ENCODE measurements around the gene LMNB1.
"Not testable (repeated sequence)": the region's sequence is repeated elsewhere in the genome, so short reads cannot be mapped to it uniquely, and the experiment has no call there.

Gene LMNB1

GRCh38 chr5:126778675-126779403, 1.9 kb downstream of the LMNB1 start:
- no peak for DNase-seq (ENCODE audit: low spot score)

- DNase-seq (ENCODE audit: low spot score), result peak; percentile 78
Measured at GRCh38 chr5:126780165-126780827, 3.4 kb downstream of the LMNB1 start.

- DNase-seq (ENCODE audit: low spot score), result not testable (repeated sequence)
Measured at GRCh38 chr5:126788409-126788808, 11.5 kb downstream of the LMNB1 start.

GRCh38 chr5:126793097-126793496, 16.2 kb downstream of the LMNB1 start:
- no peak for DNase-seq (ENCODE audit: low spot score)

- not testable (repeated sequence) for DNase-seq (ENCODE audit: low spot score)
Measured at GRCh38 chr5:126793648-126794047, 16.7 kb downstream of the LMNB1 start.

- DNase-seq (ENCODE audit: low spot score), result no peak
Measured at GRCh38 chr5:126794157-126794828, 17.4 kb downstream of the LMNB1 start.

- no peak for DNase-seq (ENCODE audit: low spot score)
Measured at GRCh38 chr5:126799780-126800179, 22.8 kb downstream of the LMNB1 start.

GRCh38 chr5:126801174-126801991, 24.4 kb downstream of the LMNB1 start:
- no peak for DNase-seq (ENCODE audit: low spot score)

GRCh38 chr5:126801992-126802294, 25.0 kb downstream of the LMNB1 start:
- peak; percentile 35 for DNase-seq (ENCODE audit: low spot score)

- DNase-seq (ENCODE audit: low spot score), result peak; percentile 14
Measured at GRCh38 chr5:126805063-126805462, 28.1 kb downstream of the LMNB1 start.

GRCh38 chr5:126808521-126808988, 31.6 kb downstream of the LMNB1 start:
- no peak for DNase-seq (ENCODE audit: low spot score)

GRCh38 chr5:126809916-126810315, 33.0 kb downstream of the LMNB1 start:
- DNase-seq (ENCODE audit: low spot score), result no peak

GRCh38 chr5:126810596-126811380, 33.9 kb downstream of the LMNB1 start:
- DNase-seq (ENCODE audit: low spot score), result no peak

- DNase-seq (ENCODE audit: low spot score), result no peak
Measured at GRCh38 chr5:126811515-126812198, 34.7 kb downstream of the LMNB1 start.

GRCh38 chr5:126812199-126812570, 35.2 kb downstream of the LMNB1 start:
- DNase-seq (ENCODE audit: low spot score), result no peak

- not testable (repeated sequence) for DNase-seq (ENCODE audit: low spot score)
Measured at GRCh38 chr5:126813799-126814198, 36.9 kb downstream of the LMNB1 start.

GRCh38 chr5:126814721-126815404, 37.9 kb downstream of the LMNB1 start:
- DNase-seq (ENCODE audit: low spot score), result no peak

GRCh38 chr5:126816649-126817048, 39.7 kb downstream of the LMNB1 start:
- no peak for DNase-seq (ENCODE audit: low spot score)

- no peak for DNase-seq (ENCODE audit: low spot score)
Measured at GRCh38 chr5:126818736-126819135, 41.8 kb downstream of the LMNB1 start.

- DNase-seq (ENCODE audit: low spot score), result no peak
Measured at GRCh38 chr5:126819253-126819652, 42.3 kb downstream of the LMNB1 start.

All from Ammon's horn (tissue), 1 donor.